ENCODE data around the gene PACSIN2.

DNA sequence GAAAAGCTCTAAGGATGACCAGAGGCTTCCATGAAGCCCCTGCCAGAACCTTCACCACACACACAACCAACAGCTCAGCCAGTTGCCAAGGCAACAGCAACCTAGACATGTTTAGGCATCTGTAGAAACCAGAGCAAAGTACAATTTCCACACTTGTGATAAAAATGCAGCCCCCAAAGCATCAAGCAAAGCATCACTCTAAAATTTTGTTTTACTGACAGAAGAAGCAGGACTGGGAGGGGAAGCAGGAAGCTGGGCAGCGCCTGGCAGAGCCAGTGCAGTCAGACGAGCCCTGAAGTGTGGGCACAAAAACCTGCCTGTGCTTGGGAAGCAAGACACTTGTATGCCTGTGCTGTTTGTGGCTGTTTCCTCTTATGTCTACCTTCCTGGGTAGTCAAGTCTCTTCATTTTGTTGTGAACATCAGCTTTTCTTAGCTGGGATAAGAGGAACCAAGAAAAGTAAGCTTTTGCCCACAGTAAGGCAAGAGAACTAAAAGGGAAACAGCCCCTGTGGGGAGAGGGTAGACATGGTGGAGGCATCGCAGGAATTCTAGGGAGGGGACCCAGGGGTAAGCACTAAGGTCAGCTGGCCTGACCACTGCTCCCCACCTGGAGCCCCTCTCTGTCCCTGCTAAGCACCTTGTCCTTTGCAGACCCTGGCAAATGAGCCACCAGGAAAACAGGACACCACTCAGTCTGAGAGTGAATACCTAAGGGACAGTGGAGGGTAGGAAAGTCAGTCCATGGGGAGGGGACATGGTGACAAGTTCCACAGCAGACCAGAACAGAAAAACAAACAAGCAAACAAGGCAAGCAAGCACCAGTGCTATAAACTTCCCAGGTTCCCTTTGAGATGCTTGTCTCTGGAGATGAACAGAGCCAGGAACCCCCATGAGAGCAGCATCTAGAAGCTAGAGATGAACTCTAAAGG is 13.4 kb downstream of the PACSIN2 start:
- TF ChIP-seq, protein P1, sequence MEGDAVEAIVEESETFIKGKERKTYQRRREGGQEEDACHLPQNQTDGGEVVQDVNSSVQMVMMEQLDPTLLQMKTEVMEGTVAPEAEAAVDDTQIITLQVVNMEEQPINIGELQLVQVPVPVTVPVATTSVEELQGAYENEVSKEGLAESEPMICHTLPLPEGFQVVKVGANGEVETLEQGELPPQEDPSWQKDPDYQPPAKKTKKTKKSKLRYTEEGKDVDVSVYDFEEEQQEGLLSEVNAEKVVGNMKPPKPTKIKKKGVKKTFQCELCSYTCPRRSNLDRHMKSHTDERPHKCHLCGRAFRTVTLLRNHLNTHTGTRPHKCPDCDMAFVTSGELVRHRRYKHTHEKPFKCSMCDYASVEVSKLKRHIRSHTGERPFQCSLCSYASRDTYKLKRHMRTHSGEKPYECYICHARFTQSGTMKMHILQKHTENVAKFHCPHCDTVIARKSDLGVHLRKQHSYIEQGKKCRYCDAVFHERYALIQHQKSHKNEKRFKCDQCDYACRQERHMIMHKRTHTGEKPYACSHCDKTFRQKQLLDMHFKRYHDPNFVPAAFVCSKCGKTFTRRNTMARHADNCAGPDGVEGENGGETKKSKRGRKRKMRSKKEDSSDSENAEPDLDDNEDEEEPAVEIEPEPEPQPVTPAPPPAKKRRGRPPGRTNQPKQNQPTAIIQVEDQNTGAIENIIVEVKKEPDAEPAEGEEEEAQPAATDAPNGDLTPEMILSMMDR (IDR thresholded peaks at IDR 0.05) = no peak
- no peak for TF ChIP-seq POLR2A (IDR thresholded peaks at IDR 0.05)
